GM12892 (cell line): ENCODE results near the gene SNAPC4.

ENCODE experiments used
- POLR2A ChIP-seq: IDR thresholded peaks from 2 replicates; pipeline ENCODE4 v1.6.1; 2011; ENCODE audit warnings: low read depth, low read length, control low read depth
- POLR2AphosphoS5 ChIP-seq: IDR thresholded peaks from 2 replicates; pipeline ENCODE4 v1.6.1; 2011; ENCODE audit warnings: low read depth, low read length, control low read depth
- TAF1 ChIP-seq: IDR thresholded peaks from 2 replicates; pipeline ENCODE4 v1.6.1; 2011; ENCODE audit warnings: low read depth, mild to moderate bottlenecking, control low read depth, low read length, borderline replicate concordance

- no peak for TF ChIP-seq POLR2A
- no peak for TF ChIP-seq TAF1
- no peak for TF ChIP-seq POLR2AphosphoS5
These were observed 29.2 kb upstream of the SNAPC4 start for GRCh38 chr9:136429075-136429628.
